PC-3 (cell line): Measurements from ENCODE around the gene DNPEP. TPM values are rescaled to one million over a fixed set of nuclear protein-coding genes. Genes with fewer than 3 reads are reported as not detected.

Source experiments
- ATAC-seq: fragments of 200-7000 bp; cut with Tn5 transposase; 2 replicates; pipeline ENCODE4 v1.9.1; 2020; ENCODE audit warnings: mild to moderate bottlenecking, moderate library complexity
- BruUV-seq: library from RNA; stranded (reverse); fragments of 400-500 nt; replicated peaks from 2 replicates; lab custom pipeline; 2021; lab: Mats Ljungman, UMichigan
- CTCF ChIA-PET: fragments of 300-600 bp; sonication (Branson Sonifier 250); formaldehyde crosslinking; loops from one replicate; lab custom pipeline; 2022; ENCODE audit warnings: antibody characterized with exemption; lab: Charles Lee
- POLR2A ChIA-PET: fragments of 300-600 bp; sonication (Branson Sonifier 250); formaldehyde crosslinking; loops from one replicate; lab custom pipeline; 2022; ENCODE audit warnings: antibody characterized with exemption; ENCODE audit not compliant: unreplicated experiment; lab: Charles Lee
- DNase-seq: peaks from one replicate; pipeline ENCODE4 v3.0.0-alpha.2; 2015
- H2AFZ ChIP-seq: fragments of 300-600 bp; sonication (generic); 2 replicates; pipeline ENCODE4 v1.6.0; 2016; ENCODE audit warnings: antibody characterized with exemption, low read length
- H3F3A ChIP-seq: fragments of 300-600 bp; sonication (generic); one replicate; pipeline ENCODE4 v1.6.0; 2017; ENCODE audit warnings: antibody characterized with exemption, low read length, control low read depth, mild to moderate bottlenecking; ENCODE audit not compliant: unreplicated experiment
- H3K27ac ChIP-seq: fragments of 300-600 bp; sonication (generic); 2 replicates; pipeline ENCODE4 v1.5.1; 2016; ENCODE audit warnings: mild to moderate bottlenecking, low read length
- H3K27me3 ChIP-seq: fragments of 300-600 bp; sonication (generic); 2 replicates; pipeline ENCODE4 v1.6.1; 2016; ENCODE audit warnings: low read length, mixed read lengths
- H3K36me3 ChIP-seq: fragments of 300-600 bp; sonication (generic); 2 replicates; pipeline ENCODE4 v1.6.1; 2016; ENCODE audit warnings: low read depth, mixed run types, low read length, mixed read lengths
- H3K4me1 ChIP-seq: fragments of 300-600 bp; sonication (generic); 2 replicates; pipeline ENCODE4 v1.5.1; 2016; ENCODE audit warnings: low read length; ENCODE audit not compliant: insufficient read depth
- H3K4me2 ChIP-seq: fragments of 300-600 bp; sonication (generic); 2 replicates; pipeline ENCODE4 v1.6.0; 2016; ENCODE audit warnings: low read length
- H3K4me3 ChIP-seq: fragments of 300-600 bp; sonication (generic); 2 replicates; pipeline ENCODE4 v1.5.1; 2016; ENCODE audit warnings: mild to moderate bottlenecking, low read length, mixed read lengths
- H3K79me2 ChIP-seq: fragments of 300-600 bp; sonication (generic); 2 replicates; pipeline ENCODE4 v1.6.1; 2017; ENCODE audit warnings: low read length, mixed read lengths
- H3K9ac ChIP-seq: fragments of 300-600 bp; sonication (generic); 2 replicates; pipeline ENCODE4 v1.6.0; 2016; ENCODE audit warnings: mild to moderate bottlenecking, low read length
- H3K9me2 ChIP-seq: fragments of 300-600 bp; sonication (generic); replicated peaks from 2 replicates; pipeline ENCODE4 v1.6.1; 2016; ENCODE audit warnings: mixed run types, low read length, mixed read lengths
- H3K9me3 ChIP-seq: fragments of 300-600 bp; sonication (generic); 2 replicates; pipeline ENCODE4 v1.6.1; 2016; ENCODE audit warnings: low read length, mixed read lengths
- H4K20me1 ChIP-seq: fragments of 300-600 bp; sonication (generic); 2 replicates; pipeline ENCODE4 v1.6.1; 2016; ENCODE audit warnings: low read length, mixed read lengths
- EZH2 ChIP-seq: fragments of 300-600 bp; sonication (generic); IDR thresholded peaks from one replicate; pipeline ENCODE4 v1.6.1; 2017; ENCODE audit warnings: antibody characterized with exemption, mild to moderate bottlenecking, low read length; ENCODE audit not compliant: unreplicated experiment
- EZH2phosphoT487 ChIP-seq: fragments of 300-600 bp; sonication (generic); IDR thresholded peaks from 2 replicates; pipeline ENCODE4 v1.6.1; 2018; ENCODE audit warnings: mild to moderate bottlenecking, antibody characterized with exemption, low read length, borderline replicate concordance
- intact Hi-C: fragments of 100-400 bp; cut with micrococcal nuclease; formaldehyde crosslinking; loops from 2 replicates; pipeline ENCODE4 v1.9.0; 2023
- total RNA-seq: library from RNA; depleted of rRNA; stranded (reverse); fragments of >200 nt; gene quantifications from 2 replicates; pipeline ENCODE4 v1.2.3, GENCODE V29; 2014
- TF ChIP-seq, protein P1 (sequence below): fragments of 300-600 bp; sonication (generic); conservative IDR thresholded peaks from 2 replicates; pipeline ENCODE4 v1.5.1; 2017; ENCODE audit warnings: antibody characterized with exemption, low read depth, mild to moderate bottlenecking, low read length

Gene DNPEP
- total RNA-seq, 1 experiment from 2014 or later, result 114 TPM

DNA sequence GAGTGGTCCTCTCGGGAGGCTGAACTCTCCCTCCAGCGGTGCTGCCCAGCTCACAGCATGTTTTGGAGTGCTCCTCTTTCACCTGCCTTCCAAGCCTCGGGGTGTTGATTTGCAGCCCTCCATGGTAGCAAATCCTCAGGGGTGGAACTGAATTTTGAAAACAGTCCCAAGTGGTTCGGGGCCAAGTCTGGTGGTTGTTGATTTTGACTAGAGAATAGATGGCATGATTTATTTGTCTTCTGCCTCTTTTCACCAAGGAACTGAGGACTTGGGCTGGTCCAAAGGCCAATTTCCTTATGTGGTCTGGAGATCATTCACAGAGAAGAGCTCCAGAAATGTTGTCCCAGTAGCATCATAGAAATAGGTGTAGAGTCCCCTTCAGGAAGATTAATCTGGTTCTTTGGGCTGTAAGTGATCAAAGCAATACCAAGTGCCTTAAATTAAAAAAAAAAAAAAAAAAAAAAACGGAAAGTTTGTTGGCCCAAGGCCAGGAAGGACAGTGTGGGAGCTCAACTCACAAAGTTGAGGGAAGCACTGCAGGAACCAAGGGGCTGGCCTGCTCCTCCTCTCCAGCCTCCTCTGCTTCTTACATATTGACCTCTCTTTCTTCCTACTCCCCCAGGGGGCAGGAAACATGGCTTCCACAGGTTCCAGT is 28.0 kb upstream of the DNPEP start:
- Histone ChIP-seq H2AFZ (no peak overlapping the region), H4K20me1 (no peaks in the 10 kb centered on the region), H3K4me3 (no peak overlapping the region), H3K4me2 (no peak overlapping the region), H3K4me1 (no peaks in the 10 kb centered on the region), H3K9ac (no peak overlapping the region), H3K79me2 (no peaks in the 10 kb centered on the region), H3F3A (no peaks in the 10 kb centered on the region), H3K27me3 (no peaks in the 10 kb centered on the region), H3K36me3 (no peaks in the 10 kb centered on the region), H3K27ac (no peak overlapping the region), H3K9me3 (no peaks in the 10 kb centered on the region), H3K9me2 (no peaks in the 10 kb centered on the region)
- intact Hi-C loops, result no loop called here
- TF ChIP-seq EZH2phosphoT487 (no peak), EZH2 (no peak)
- TF ChIP-seq, protein P1, sequence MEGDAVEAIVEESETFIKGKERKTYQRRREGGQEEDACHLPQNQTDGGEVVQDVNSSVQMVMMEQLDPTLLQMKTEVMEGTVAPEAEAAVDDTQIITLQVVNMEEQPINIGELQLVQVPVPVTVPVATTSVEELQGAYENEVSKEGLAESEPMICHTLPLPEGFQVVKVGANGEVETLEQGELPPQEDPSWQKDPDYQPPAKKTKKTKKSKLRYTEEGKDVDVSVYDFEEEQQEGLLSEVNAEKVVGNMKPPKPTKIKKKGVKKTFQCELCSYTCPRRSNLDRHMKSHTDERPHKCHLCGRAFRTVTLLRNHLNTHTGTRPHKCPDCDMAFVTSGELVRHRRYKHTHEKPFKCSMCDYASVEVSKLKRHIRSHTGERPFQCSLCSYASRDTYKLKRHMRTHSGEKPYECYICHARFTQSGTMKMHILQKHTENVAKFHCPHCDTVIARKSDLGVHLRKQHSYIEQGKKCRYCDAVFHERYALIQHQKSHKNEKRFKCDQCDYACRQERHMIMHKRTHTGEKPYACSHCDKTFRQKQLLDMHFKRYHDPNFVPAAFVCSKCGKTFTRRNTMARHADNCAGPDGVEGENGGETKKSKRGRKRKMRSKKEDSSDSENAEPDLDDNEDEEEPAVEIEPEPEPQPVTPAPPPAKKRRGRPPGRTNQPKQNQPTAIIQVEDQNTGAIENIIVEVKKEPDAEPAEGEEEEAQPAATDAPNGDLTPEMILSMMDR, result no peak
- no peak for ATAC-seq
- ChIA-PET POLR2A (no interaction called here), CTCF (no interaction called here)
- no peak for DNase-seq
- no TSS peak for BruUV-seq

DNA sequence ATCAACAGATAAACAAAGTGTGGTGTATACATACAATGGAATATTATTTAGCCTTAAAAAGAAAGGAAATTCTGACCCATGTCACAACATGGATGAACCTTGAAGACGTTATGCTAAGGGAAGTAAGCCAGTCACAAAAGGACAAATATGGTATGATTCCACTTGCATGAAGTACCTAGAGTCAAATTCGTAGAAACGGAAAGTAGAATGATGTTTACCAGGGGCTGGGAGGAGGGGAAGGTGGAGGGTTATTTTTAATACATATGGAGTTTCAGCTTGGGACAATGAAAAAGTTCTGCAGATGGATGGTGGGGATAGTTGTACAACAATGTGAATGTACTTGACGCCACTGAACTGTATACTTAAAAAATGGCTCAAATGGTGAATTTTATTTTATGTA is 27.1 kb upstream of the DNPEP start:
- no peak for DNase-seq
- H3K9me2 ChIP-seq, result no peaks in the 10 kb centered on the region
- POLR2A ChIA-PET, result no interaction called here
- H3K4me2 ChIP-seq, result no peak overlapping the region
- no peak overlapping the region for H2AFZ ChIP-seq
- H3K4me3 ChIP-seq, result no peak overlapping the region
- intact Hi-C loops, result no loop called here
- CTCF ChIA-PET, result no interaction called here
- H3K9ac ChIP-seq, result no peak overlapping the region
- no peaks in the 10 kb centered on the region for H3K27me3 ChIP-seq
- no TSS peak for BruUV-seq
- no peak for ATAC-seq
- H3K4me1 ChIP-seq, result no peaks in the 10 kb centered on the region
- no peak overlapping the region for H3K27ac ChIP-seq
- H3K9me3 ChIP-seq, result no peaks in the 10 kb centered on the region
- no peaks in the 10 kb centered on the region for H3F3A ChIP-seq
- no peak for TF ChIP-seq EZH2phosphoT487
- TF ChIP-seq EZH2, result no peak
- TF ChIP-seq, protein P1, result no peak
- no peaks in the 10 kb centered on the region for H3K36me3 ChIP-seq
- no peaks in the 10 kb centered on the region for H3K79me2 ChIP-seq
- H4K20me1 ChIP-seq, result no peaks in the 10 kb centered on the region

DNA sequence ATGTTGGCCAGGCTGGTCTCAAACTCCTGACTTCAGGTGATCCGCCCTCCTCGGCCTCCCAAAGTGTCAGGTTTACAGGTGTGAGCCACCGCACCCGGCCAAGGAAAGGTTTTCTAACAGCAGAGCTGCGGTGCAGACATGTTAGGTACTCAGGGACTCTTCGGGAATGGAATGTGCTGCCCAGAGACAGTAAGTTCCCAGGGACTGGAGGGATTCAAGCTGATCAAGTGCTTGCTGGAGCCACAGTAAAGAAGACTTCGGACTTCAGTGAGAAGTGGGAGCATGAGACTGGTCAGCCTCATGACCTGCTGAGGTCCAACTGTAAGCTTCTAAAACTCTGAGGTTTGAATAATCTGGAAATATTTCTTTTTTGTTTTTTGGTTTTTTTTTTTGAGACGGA is 22.7 kb upstream of the DNPEP start:
- Histone ChIP-seq H3K27ac (no peak overlapping the region), H3K9me2 (no peaks in the 10 kb centered on the region), H2AFZ (no peak overlapping the region), H3K36me3 (no peaks in the 10 kb centered on the region), H3K9me3 (no peaks in the 10 kb centered on the region), H3K4me1 (no peaks in the 10 kb centered on the region), H3K79me2 (no peaks in the 10 kb centered on the region), H3K4me3 (no peak overlapping the region), H4K20me1 (no peaks in the 10 kb centered on the region), H3K27me3 (no peaks in the 10 kb centered on the region), H3K4me2 (no peak overlapping the region), H3K9ac (no peak overlapping the region), H3F3A (no peaks in the 10 kb centered on the region)
- ChIA-PET CTCF (no interaction called here), POLR2A (no interaction called here)
- no peak for ATAC-seq
- TF ChIP-seq EZH2, result no peak
- TF ChIP-seq EZH2phosphoT487, result no peak
- TF ChIP-seq, protein P1, result no peak
- intact Hi-C loops, result no loop called here
- DNase-seq, result no peak
- BruUV-seq, result no TSS peak
